ENCODE measurements around the gene NT5M.

GRCh38 chr17:17382065-17382459 is 78.9 kb downstream of the NT5M start:
- TF ChIP-seq, protein P1, sequence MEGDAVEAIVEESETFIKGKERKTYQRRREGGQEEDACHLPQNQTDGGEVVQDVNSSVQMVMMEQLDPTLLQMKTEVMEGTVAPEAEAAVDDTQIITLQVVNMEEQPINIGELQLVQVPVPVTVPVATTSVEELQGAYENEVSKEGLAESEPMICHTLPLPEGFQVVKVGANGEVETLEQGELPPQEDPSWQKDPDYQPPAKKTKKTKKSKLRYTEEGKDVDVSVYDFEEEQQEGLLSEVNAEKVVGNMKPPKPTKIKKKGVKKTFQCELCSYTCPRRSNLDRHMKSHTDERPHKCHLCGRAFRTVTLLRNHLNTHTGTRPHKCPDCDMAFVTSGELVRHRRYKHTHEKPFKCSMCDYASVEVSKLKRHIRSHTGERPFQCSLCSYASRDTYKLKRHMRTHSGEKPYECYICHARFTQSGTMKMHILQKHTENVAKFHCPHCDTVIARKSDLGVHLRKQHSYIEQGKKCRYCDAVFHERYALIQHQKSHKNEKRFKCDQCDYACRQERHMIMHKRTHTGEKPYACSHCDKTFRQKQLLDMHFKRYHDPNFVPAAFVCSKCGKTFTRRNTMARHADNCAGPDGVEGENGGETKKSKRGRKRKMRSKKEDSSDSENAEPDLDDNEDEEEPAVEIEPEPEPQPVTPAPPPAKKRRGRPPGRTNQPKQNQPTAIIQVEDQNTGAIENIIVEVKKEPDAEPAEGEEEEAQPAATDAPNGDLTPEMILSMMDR (conservative IDR thresholded peaks at IDR 0.05; ENCODE audit: low read depth, low read length) = no peak
- TF ChIP-seq EZH2phosphoT487 (IDR thresholded peaks at IDR 0.05; ENCODE audit: borderline replicate concordance, low read length) = no peak
